Activated CD4-positive, alpha-beta memory T cell treated with anti-CD3 and anti-CD28 coated beads for 36 hours (primary cell): ENCODE data around the gene FAM3B. TPM values are rescaled to one million over a fixed set of nuclear protein-coding genes. Genes with fewer than 3 reads are reported as not detected.
"Not testable (repeated sequence)": the region's sequence is repeated elsewhere in the genome, so short reads cannot be mapped to it uniquely, and the experiment has no call there.

Experiments used
- CTCF ChIA-PET: fragments of 350-600 bp; sonication (Branson Sonifier 250); formaldehyde crosslinking; loops from one replicate; lab custom pipeline; 2021; ENCODE audit warnings: antibody characterized with exemption, inconsistent platforms; lab: Charles Lee
- POLR2A ChIA-PET: fragments of 350-600 bp; sonication (Branson Sonifier 250); formaldehyde crosslinking; loops from one replicate; lab custom pipeline; 2021; ENCODE audit warnings: antibody characterized with exemption; lab: Charles Lee
- DNase-seq: peaks from one replicate; pipeline ENCODE4 v3.0.0-alpha.2; 2020
- H3K27ac Mint-ChIP-seq: one replicate; pipeline ENCODE4 v1.8.0; 2021; ENCODE audit warnings: mixed read lengths
- H3K27me3 Mint-ChIP-seq: one replicate; pipeline ENCODE4 v1.8.0; 2021; ENCODE audit warnings: mixed read lengths
- H3K36me3 Mint-ChIP-seq: one replicate; pipeline ENCODE4 v1.8.0; 2021; ENCODE audit warnings: mixed read lengths
- H3K4me1 Mint-ChIP-seq: one replicate; pipeline ENCODE4 v1.8.0; 2021; ENCODE audit warnings: low read depth, mixed read lengths
- H3K4me3 Mint-ChIP-seq: one replicate; pipeline ENCODE4 v1.8.0; 2021; ENCODE audit warnings: mild to moderate bottlenecking, mixed read lengths
- H3K9me3 Mint-ChIP-seq: one replicate; pipeline ENCODE4 v1.8.0; 2021; ENCODE audit warnings: mixed read lengths
- intact Hi-C: fragments of 100-400 bp; cut with micrococcal nuclease; formaldehyde crosslinking; loops from one replicate; pipeline ENCODE4 v1.15.1; 2023
- total RNA-seq, 2 experiments: library from RNA; stranded (reverse); gene quantifications; one replicate each; pipeline ENCODE4 v1.2.3, GENCODE V29; 2021

The FAM3B gene
- total RNA-seq, 2 experiments from 2014 or later = not detected

GRCh38 chr21:41294548-41295231, 21.9 kb upstream of the FAM3B start:
- H3K4me1 Mint-ChIP-seq = peaks cover 4% of the 10 kb centered on the region
- DNase-seq = no peak
- H3K27me3 Mint-ChIP-seq = peaks cover 33% of the 10 kb centered on the region
- CTCF ChIA-PET = interaction anchor here (5.0 kb wide), 1 partner anchor 12 kb away, joined by 20 read pairs; no protein-coding TSS in a partner anchor
- H3K36me3 Mint-ChIP-seq = no peaks in the 10 kb centered on the region
- H3K9me3 Mint-ChIP-seq = peaks cover 7% of the 10 kb centered on the region
- intact Hi-C loops = no loop called here
- H3K4me3 Mint-ChIP-seq = no peak overlapping the region
- POLR2A ChIA-PET = no interaction called here
- no peak overlapping the region for H3K27ac Mint-ChIP-seq

GRCh38 chr21:41295721-41296254, 20.8 kb upstream of the FAM3B start:
- intact Hi-C loops = no loop called here
- CTCF ChIA-PET = interaction anchor here (1.3 to 5.0 kb wide), 2 partner anchors 13 to 165 kb away, joined by 3 to 20 read pairs; no protein-coding TSS in a partner anchor
- peaks cover 4% of the 10 kb centered on the region for H3K4me1 Mint-ChIP-seq

GRCh38 chr21:41302976-41303375, 13.6 kb upstream of the FAM3B start:
- no peaks in the 10 kb centered on the region for H3K36me3 Mint-ChIP-seq
- ChIA-PET CTCF (no interaction called here), POLR2A (no interaction called here)
- intact Hi-C loops = no loop called here
- H3K9me3 Mint-ChIP-seq = peaks cover 7% of the 10 kb centered on the region
- H3K27ac Mint-ChIP-seq = no peak overlapping the region
- no peaks in the 10 kb centered on the region for H3K4me1 Mint-ChIP-seq
- H3K4me3 Mint-ChIP-seq = no peak overlapping the region
- DNase-seq = no peak
- peaks cover 6% of the 10 kb centered on the region for H3K27me3 Mint-ChIP-seq

More at GRCh38 chr21:41295721-41296254, 20.8 kb upstream of the FAM3B start:
- Mint-ChIP-seq H3K27ac (no peak overlapping the region), H3K9me3 (peaks cover 7% of the 10 kb centered on the region), H3K4me3 (no peak overlapping the region), H3K36me3 (no peaks in the 10 kb centered on the region), H3K27me3 (peaks cover 31% of the 10 kb centered on the region)
- DNase-seq = no peak
- POLR2A ChIA-PET = no interaction called here

- DNase-seq = no peak
- intact Hi-C loops = no loop called here
- H3K36me3 Mint-ChIP-seq = no peaks in the 10 kb centered on the region
- H3K4me3 Mint-ChIP-seq = no peak overlapping the region
- ChIA-PET CTCF (no interaction called here), POLR2A (no interaction called here)
- peaks cover 4% of the 10 kb centered on the region for H3K27me3 Mint-ChIP-seq
- H3K27ac Mint-ChIP-seq = no peak overlapping the region
- H3K4me1 Mint-ChIP-seq = no peaks in the 10 kb centered on the region
- no peaks in the 10 kb centered on the region for H3K9me3 Mint-ChIP-seq
These were observed 12.4 kb upstream of the FAM3B start for GRCh38 chr21:41304068-41304720.

- no peaks in the 10 kb centered on the region for H3K36me3 Mint-ChIP-seq
- H3K4me3 Mint-ChIP-seq = no peak overlapping the region
- H3K27ac Mint-ChIP-seq = no peak overlapping the region
- intact Hi-C loops = no loop called here
- H3K4me1 Mint-ChIP-seq = no peaks in the 10 kb centered on the region
- peaks cover 11% of the 10 kb centered on the region for H3K27me3 Mint-ChIP-seq
- ChIA-PET CTCF (interaction anchor here (1.4 kb wide), 1 partner anchor 24 kb away, joined by 4 read pairs; no protein-coding TSS in a partner anchor), POLR2A (no interaction called here)
- no peaks in the 10 kb centered on the region for H3K9me3 Mint-ChIP-seq
- DNase-seq = no peak
These were observed 9.4 kb upstream of the FAM3B start for GRCh38 chr21:41307219-41307618.

GRCh38 chr21:41313285-41314164, 3.1 kb upstream of the FAM3B start:
- H3K9me3 Mint-ChIP-seq, POLR2A ChIA-PET, H3K27ac Mint-ChIP-seq, intact Hi-C loops, CTCF ChIA-PET, H3K36me3 Mint-ChIP-seq, H3K4me1 Mint-ChIP-seq, H3K4me3 Mint-ChIP-seq, DNase-seq: not testable (repeated sequence)
- peaks cover 39% of the 10 kb centered on the region for H3K27me3 Mint-ChIP-seq

GRCh38 chr21:41315726-41316125, 875 bp upstream of the FAM3B start:
- Mint-ChIP-seq H3K4me1 (peaks cover 3% of the 10 kb centered on the region), H3K4me3 (no peak overlapping the region), H3K36me3 (no peaks in the 10 kb centered on the region), H3K9me3 (no peaks in the 10 kb centered on the region), H3K27me3 (peaks cover 35% of the 10 kb centered on the region), H3K27ac (no peak overlapping the region)
- intact Hi-C loops = no loop called here
- no peak for DNase-seq
- ChIA-PET POLR2A (no interaction called here), CTCF (no interaction called here)

GRCh38 chr21:41317063-41317392, 427 bp downstream of the FAM3B start:
- no peak for DNase-seq
- H3K4me3 Mint-ChIP-seq = no peak overlapping the region
- CTCF ChIA-PET = no interaction called here
- POLR2A ChIA-PET = no interaction called here
- H3K4me1 Mint-ChIP-seq = peaks cover 3% of the 10 kb centered on the region
- no peaks in the 10 kb centered on the region for H3K36me3 Mint-ChIP-seq
- intact Hi-C loops = no loop called here
- H3K9me3 Mint-ChIP-seq = no peaks in the 10 kb centered on the region
- no peak overlapping the region for H3K27ac Mint-ChIP-seq
- peaks cover 32% of the 10 kb centered on the region for H3K27me3 Mint-ChIP-seq

- Mint-ChIP-seq H3K27me3 (peaks cover 32% of the 10 kb centered on the region), H3K4me3 (no peak overlapping the region), H3K9me3 (no peaks in the 10 kb centered on the region), H3K27ac (no peak overlapping the region), H3K4me1 (peaks cover 3% of the 10 kb centered on the region), H3K36me3 (no peaks in the 10 kb centered on the region)
- ChIA-PET POLR2A (no interaction called here), CTCF (interaction anchor here (1.2 kb wide), 1 partner anchor 35 kb away, joined by 3 read pairs; no protein-coding TSS in a partner anchor)
- DNase-seq = no peak
- intact Hi-C loops = no loop called here
These were observed 857 bp downstream of the FAM3B start for GRCh38 chr21:41317458-41317857.

GRCh38 chr21:41318218-41318617, 1.6 kb downstream of the FAM3B start:
- peaks cover 3% of the 10 kb centered on the region for H3K4me1 Mint-ChIP-seq
- CTCF ChIA-PET = interaction anchor here (1.2 kb wide), 1 partner anchor 35 kb away, joined by 3 read pairs; no protein-coding TSS in a partner anchor
- H3K27ac Mint-ChIP-seq = no peak overlapping the region
- no peaks in the 10 kb centered on the region for H3K36me3 Mint-ChIP-seq
- H3K9me3 Mint-ChIP-seq = no peaks in the 10 kb centered on the region
- intact Hi-C loops = no loop called here
- peaks cover 32% of the 10 kb centered on the region for H3K27me3 Mint-ChIP-seq
- POLR2A ChIA-PET = no interaction called here
- no peak overlapping the region for H3K4me3 Mint-ChIP-seq
- no peak for DNase-seq

- ChIA-PET CTCF (interaction anchor here (1.3 kb wide), 1 partner anchor 36 kb away, joined by 3 read pairs; no protein-coding TSS in a partner anchor), POLR2A (no interaction called here)
- Mint-ChIP-seq H3K9me3 (no peaks in the 10 kb centered on the region), H3K27ac (no peak overlapping the region), H3K27me3 (peaks cover 32% of the 10 kb centered on the region), H3K4me1 (peaks cover 3% of the 10 kb centered on the region), H3K4me3 (no peak overlapping the region), H3K36me3 (no peaks in the 10 kb centered on the region)
- intact Hi-C loops = no loop called here
- DNase-seq = no peak
These were observed 2.7 kb downstream of the FAM3B start for GRCh38 chr21:41319273-41319672.
